ENCODE results near the gene TTI1. TPM values are rescaled to one million over a fixed set of nuclear protein-coding genes. Genes with fewer than 3 reads are reported as not detected.
A peak's percentile ranks its signal among the peaks of the same experiment; 100 is the strongest.

TTI1 gene
- total and polyA plus RNA-seq, 2 of the 13 experiments (the other 11 are each of a cell fraction or from before 2014, with no cell fraction given) = 22.9 to 39.8 TPM

GRCh38 chr20:38033330-38034107, at the start of gene TTI1, which contains the start of gene RPRD1B (continued):
- peak; percentile 98; the same call in 1 of the 2 replicates for TF ChIP-seq ZFP82 (CRISPR knock-in tag; IDR thresholded peaks at IDR 0.05; ENCODE audit: borderline replicate concordance)
- peak; percentile 95 for TF ChIP-seq ZFP91 (CRISPR knock-in tag; IDR thresholded peaks at IDR 0.05; ENCODE audit: borderline replicate concordance)
- TF ChIP-seq PCBP1 (IDR thresholded peaks at IDR 0.05; ENCODE audit: borderline replicate concordance, low read depth, low read length) = peak; percentile 98
- peak; percentile 60; the same call in 1 of the 2 replicates for TF ChIP-seq RXRB (CRISPR knock-in tag; IDR thresholded peaks at IDR 0.05; ENCODE audit: borderline replicate concordance)
- TF ChIP-seq IKZF1 (IDR thresholded peaks at IDR 0.05) = no peak
- TF ChIP-seq CCDC6 (CRISPR knock-in tag; IDR thresholded peaks at IDR 0.05) = peak; percentile 89
- TF ChIP-seq ZNF441 (CRISPR knock-in tag; IDR thresholded peaks at IDR 0.05; ENCODE audit: borderline replicate concordance) = peak; percentile 81
- TF ChIP-seq ZBTB33 (CRISPR knock-in tag; IDR thresholded peaks at IDR 0.05) = peak; percentile 64; the same call in 1 of the 2 replicates
- TF ChIP-seq TCF7 (IDR thresholded peaks at IDR 0.05; ENCODE audit: low read depth) = no peak
- peak; percentile 32; the same call in 1 of the 2 replicates for TF ChIP-seq GZF1 (CRISPR knock-in tag; IDR thresholded peaks at IDR 0.05)
- TF ChIP-seq ZNF782 (CRISPR knock-in tag; IDR thresholded peaks at IDR 0.05; ENCODE audit: borderline replicate concordance) = peak; percentile 96; the same call in 1 of the 2 replicates
- TF ChIP-seq SNAPC5 (CRISPR knock-in tag; IDR thresholded peaks at IDR 0.05; ENCODE audit: borderline replicate concordance) = peak; percentile 75
- peak; percentile 90 for TF ChIP-seq SNAPC2 (CRISPR knock-in tag; IDR thresholded peaks at IDR 0.05)
- TF ChIP-seq THAP9 (CRISPR knock-in tag; IDR thresholded peaks at IDR 0.05; ENCODE audit: borderline replicate concordance) = peak; percentile 100
- peak; percentile 81 for TF ChIP-seq SRF (IDR thresholded peaks at IDR 0.05; ENCODE audit: low read depth, low read length)
- TF ChIP-seq ZBTB7A (CRISPR knock-in tag; IDR thresholded peaks at IDR 0.05) = peak; percentile 79
- peak; percentile 88; the same call in 1 of the 2 replicates for TF ChIP-seq ZNF570 (CRISPR knock-in tag; IDR thresholded peaks at IDR 0.05; ENCODE audit: borderline replicate concordance)
- TF ChIP-seq SKIL (CRISPR knock-in tag; IDR thresholded peaks at IDR 0.05; ENCODE audit: borderline replicate concordance) = no peak
- TF ChIP-seq TAF15 (IDR thresholded peaks at IDR 0.05; ENCODE audit: low read depth, low read length, poor library complexity, severe bottlenecking) = peak; percentile 98
- TF ChIP-seq RAD21 (CRISPR knock-in tag; IDR thresholded peaks at IDR 0.05) = peak; percentile 57; the same call in 1 of the 2 replicates

Measured in HepG2 (cell line).